GM12865 (cell line): ENCODE measurements around the gene CACNA1I.
A peak's percentile ranks its signal among the peaks of the same experiment; 100 is the strongest.

ENCODE experiments used
- DNase-seq: peaks from one replicate; pipeline ENCODE4 v3.0.0; 2010; ENCODE audit warnings: low read depth
- H3K4me3 ChIP-seq: 2 replicates; pipeline ENCODE4 v1.5.1; 2011; ENCODE audit warnings: mild to moderate bottlenecking, low read depth, low read length, control low read depth
- TF ChIP-seq, protein P1 (sequence below): IDR thresholded peaks from 2 replicates; pipeline ENCODE4 v1.5.1; 2011; ENCODE audit warnings: low read length, control low read depth, low read depth, inconsistent platforms; ENCODE audit not compliant: insufficient read depth; ENCODE audit errors: missing control alignments

Gene CACNA1I

DNA sequence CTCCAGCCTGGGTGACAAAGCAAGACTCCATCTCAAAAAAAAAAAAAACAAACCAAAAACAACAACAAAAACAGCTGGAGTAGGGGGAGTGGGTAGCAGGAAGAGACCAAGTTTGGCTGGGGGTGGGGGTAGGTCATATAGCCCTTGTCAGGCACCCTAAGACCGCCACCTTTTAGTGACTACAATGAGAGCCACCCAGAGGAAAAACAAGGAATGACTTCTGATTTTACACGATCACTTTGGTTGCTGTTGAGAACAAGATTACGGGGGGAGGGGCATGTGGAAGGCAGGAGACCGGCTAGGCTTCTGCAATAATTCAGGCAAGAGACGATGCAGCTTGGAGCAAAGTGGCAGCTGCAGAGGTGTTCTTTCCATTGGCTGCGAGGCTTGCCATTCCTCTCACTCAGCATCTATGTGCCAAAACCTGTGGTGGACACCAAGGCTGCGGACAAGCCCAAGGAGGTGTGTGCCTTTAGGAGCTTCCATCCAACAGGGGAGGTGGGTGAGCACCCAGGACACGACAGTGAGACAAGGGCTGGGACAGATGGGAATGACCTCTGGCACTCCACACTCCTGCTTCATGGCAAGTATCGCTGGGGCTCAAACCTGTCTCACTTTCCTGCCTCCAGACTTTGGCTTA, 39.7 kb upstream of the CACNA1I start:
- H3K4me3 ChIP-seq: no peak overlapping the region
- TF ChIP-seq, protein P1, sequence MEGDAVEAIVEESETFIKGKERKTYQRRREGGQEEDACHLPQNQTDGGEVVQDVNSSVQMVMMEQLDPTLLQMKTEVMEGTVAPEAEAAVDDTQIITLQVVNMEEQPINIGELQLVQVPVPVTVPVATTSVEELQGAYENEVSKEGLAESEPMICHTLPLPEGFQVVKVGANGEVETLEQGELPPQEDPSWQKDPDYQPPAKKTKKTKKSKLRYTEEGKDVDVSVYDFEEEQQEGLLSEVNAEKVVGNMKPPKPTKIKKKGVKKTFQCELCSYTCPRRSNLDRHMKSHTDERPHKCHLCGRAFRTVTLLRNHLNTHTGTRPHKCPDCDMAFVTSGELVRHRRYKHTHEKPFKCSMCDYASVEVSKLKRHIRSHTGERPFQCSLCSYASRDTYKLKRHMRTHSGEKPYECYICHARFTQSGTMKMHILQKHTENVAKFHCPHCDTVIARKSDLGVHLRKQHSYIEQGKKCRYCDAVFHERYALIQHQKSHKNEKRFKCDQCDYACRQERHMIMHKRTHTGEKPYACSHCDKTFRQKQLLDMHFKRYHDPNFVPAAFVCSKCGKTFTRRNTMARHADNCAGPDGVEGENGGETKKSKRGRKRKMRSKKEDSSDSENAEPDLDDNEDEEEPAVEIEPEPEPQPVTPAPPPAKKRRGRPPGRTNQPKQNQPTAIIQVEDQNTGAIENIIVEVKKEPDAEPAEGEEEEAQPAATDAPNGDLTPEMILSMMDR: peak; percentile 25
- DNase-seq: peak; percentile 67

DNA sequence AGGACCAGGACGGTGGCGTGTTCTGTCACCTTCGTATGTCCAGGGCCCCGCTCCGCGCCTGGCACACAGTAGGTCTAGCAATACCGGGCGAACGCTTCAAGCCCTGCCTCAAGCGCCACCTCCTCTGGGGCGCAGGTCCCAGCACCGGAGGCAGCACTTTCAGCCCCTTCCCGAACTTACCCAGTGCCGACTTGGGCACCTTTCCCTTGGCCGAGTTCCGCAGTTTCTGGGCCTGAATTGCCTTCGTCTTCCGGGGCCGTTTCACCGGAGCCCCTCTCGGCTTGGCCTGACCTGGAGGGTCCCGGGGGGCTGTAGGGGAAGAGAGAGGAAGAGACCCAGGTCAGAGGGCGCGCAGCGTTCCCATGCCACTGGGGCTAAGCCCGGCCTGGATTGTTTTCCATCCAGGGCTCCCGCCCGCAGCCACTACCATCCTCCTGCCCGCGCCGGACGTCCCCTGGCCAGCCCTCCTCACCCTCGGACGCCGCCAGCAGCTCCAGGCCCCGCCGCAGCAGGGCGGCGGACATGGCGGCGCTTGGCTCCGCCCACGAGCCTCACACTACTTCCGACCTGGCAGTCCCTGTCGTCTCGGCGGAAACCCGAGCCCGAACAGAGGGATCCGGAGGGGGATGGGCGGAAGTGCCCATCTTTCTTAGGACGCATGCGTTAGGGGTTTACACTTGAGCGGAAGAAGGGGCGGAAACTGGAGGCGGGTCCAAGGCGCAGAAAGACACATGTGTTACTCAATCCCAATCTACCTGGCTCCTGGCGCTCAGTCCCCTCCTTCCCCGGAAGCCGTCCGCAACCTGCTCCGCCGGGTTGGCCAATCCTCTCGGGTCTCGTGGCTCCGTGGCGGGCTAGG, 38.1 kb upstream of the CACNA1I start, which contains the start of gene RPS19BP1:
Gene RPS19BP1 (minus strand): TSS at position 534 of the 859 bp plus-strand sequence. CDS start 10 bp downstream, at position 524.
- peak within 1 kb of the TSS; percentile 95 for H3K4me3 ChIP-seq
- DNase-seq: peak; percentile 100
- TF ChIP-seq, protein P1: no peak

DNA sequence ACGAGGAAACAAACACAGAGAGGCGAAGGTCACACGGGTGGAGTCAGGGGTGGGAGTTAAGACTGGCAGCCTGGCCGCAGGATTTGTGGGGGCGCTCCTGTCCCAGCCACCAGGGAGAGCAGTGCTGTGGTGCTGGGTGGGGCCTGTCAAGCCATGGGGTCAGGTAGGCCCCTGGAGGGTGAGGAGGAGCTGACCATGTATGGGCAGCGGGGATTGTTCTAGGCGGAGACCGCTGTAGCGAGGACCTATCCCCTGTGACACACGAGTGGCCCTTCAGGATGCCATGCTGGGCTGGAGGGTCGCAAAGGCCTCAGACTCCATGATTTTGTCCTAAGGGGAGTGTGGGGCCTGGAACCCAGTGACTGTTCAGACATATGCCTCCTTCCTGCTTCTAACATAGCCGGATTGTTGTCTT, 36.5 kb upstream of the CACNA1I start:
- no peak overlapping the region for H3K4me3 ChIP-seq
- peak; percentile 11 for DNase-seq
- TF ChIP-seq, protein P1: no peak

DNA sequence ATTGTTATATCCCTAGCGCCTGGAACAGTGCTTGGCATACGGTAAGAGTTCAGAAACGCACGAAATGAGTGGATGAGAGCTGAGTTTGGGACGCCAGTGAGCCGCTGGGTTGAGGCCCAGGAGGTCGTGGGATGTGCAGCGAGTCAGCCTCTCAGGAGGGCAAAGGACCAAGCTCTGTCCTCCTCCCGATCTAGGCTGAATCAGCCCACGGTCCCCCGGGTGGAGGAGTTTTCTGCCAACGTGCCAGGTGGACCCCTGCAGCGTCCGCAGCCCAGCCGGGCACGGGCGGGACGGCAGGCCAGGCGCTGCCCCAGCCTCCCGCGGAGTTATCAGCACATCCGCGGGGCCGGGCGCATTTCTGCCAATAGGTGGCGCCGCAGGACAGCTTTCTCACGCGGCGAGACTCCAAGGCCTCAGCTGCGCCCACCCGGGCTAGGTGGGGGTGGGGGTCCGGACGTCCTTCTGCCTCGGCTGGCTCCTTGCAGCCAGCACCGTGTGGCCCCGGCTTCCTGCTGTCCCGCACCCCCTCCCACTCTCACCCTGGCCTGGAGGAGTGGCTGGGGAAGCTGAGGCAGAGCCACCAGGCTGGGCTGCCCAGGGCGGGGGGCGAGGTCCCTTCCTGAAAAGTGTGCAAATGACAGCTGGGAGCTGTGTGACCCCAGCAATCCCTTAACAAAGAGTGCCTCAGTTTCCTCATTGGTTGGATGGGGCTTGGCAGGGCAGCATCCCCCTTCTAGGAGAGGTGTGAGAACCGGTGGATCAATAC, 35.8 kb upstream of the CACNA1I start:
- peak; percentile 72 for DNase-seq
- TF ChIP-seq, protein P1: peak; percentile 79
- H3K4me3 ChIP-seq: no peak overlapping the region

DNA sequence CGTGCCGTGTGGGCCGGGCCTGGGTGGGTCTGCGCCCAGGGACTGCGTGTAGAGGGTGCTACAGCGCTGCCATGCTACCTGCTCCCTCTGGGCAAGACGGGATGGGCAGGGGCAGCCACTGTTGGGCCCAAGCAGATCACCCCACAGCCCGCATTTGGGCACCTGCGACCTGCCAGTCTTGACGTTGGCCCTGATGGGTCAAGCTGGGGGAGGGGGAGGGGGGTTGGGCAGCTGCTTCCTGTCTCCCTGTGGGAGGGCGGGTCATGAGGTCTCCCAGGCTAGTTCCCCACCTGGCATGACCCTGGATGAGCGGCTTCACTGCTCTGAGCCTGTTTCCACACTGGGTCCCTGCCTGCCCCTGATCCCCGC, 35.2 kb upstream of the CACNA1I start:
- DNase-seq: no peak
- no peak overlapping the region for H3K4me3 ChIP-seq
- TF ChIP-seq, protein P1: no peak

DNA sequence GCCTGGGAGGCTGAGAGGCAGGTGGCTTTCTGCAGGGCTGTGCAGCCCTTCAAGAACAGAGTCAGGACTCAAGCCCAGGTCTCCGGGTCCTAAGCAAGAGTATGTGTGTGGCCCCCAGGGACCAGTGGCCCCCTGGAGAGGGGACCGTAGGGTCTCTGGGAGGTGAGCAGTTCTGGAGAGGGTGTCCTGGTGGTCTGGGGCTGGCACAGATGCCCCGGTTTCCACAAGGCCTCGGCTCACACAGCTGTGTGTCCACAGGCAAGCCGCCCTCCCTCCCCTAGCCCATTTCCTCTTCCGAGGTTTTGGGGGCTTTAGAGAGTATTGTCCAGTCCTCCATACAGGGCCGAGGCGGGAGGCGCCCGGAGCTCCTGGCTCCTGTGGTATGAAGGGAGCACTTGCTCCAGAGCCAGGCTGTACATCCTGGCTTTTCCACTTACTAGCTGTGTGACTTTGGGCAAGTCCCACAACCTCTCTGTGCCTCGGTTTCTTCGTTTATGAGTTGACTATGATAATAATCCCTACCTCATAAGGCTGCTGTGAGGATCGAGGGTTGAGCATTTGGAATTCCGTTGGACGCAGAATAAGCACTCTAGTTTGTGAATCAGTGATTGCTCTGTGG, 34.6 kb upstream of the CACNA1I start:
- TF ChIP-seq, protein P1: no peak
- DNase-seq: no peak
- H3K4me3 ChIP-seq: no peak overlapping the region
